T-helper 2 cell treated with Interferon-gamma antibody and Interleukin-4, amounts not matched to agents 100 ng/mL and 5 ng/mL, for 36 hours (primary cell): ENCODE results near the gene ZFHX3. TPM values are rescaled to one million over a fixed set of nuclear protein-coding genes. Genes with fewer than 3 reads are reported as not detected.

Experiments
- intact Hi-C: fragments of 100-400 bp; cut with micrococcal nuclease; formaldehyde crosslinking; loops from one replicate; pipeline ENCODE4 v1.15.1; 2023
- total RNA-seq: library from RNA; stranded (reverse); gene quantifications from 2 replicates; pipeline ENCODE4 v1.2.3, GENCODE V29; 2022

The ZFHX3 gene
- total RNA-seq, 1 donor from 2014 or later = 1.2 TPM

DNA sequence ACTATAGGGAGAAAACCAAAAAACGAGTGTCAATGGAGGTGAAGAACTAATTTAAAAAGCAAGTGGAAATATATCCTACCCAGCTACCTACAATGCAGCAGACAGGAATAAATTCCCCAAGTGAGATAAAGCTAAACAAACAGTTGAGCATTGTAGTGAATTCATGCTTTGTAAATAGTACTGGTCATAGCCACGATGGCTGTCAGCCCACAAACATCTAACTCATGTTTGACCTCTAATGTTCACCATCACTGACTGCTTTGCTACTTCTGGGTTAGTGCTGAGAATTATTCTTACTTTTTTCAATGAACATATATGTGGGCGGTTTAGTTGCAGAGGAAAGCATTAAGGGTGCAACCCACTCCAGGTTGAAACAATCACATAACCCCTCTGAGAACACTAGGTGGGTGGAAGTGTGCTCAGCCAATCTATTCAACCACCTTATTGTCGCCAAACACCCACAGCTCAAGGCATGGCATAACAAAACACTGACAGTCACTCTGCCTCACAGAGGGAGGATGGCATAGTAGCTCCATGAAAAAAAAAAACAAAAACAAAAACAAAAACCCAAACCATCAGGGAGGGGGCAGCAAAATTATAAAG is 264.1 kb downstream of the ZFHX3 start:
- intact Hi-C loops = no loop called here

DNA sequence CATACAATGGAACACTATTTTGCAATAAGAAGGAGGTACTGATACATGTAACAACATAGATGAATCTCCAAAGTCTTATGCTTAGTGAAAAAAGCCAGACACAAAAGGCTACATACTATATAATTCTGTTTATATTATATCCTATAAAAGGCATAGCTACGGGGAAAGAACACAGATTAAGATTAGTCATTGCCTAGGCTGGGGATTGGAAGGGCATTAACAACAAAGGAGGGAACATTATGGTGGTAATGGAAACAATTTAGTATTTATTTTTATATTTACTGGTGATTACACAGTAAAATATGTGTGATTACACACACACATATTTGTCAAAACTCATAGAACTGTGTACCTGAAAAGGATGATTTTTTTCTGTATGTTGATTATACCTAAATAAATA is 278.1 kb downstream of the ZFHX3 start:
- intact Hi-C loops = no loop called here

DNA sequence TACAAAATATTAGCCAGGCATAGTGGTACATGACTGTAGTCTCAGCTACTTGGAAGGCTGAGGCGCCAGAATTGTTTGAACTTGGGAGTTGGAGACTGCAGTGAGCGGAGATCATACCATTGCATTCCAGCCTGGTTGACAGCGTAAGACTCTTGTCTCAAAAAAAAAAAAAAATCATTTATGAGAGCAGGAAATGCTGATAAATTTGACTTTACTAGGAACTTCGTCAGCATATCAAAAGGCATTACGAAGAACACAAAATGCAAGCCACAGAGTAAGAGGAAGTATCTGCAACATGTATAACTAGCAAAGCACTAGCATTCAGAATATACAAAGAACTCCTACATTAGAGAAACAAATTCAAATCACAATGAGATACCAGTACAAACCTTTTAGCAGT is 279.3 kb downstream of the ZFHX3 start:
- intact Hi-C loops = no loop called here

- intact Hi-C loops = no loop called here
These were observed 281.4 kb downstream of the ZFHX3 start for GRCh38 chr16:72766506-72766905.

DNA sequence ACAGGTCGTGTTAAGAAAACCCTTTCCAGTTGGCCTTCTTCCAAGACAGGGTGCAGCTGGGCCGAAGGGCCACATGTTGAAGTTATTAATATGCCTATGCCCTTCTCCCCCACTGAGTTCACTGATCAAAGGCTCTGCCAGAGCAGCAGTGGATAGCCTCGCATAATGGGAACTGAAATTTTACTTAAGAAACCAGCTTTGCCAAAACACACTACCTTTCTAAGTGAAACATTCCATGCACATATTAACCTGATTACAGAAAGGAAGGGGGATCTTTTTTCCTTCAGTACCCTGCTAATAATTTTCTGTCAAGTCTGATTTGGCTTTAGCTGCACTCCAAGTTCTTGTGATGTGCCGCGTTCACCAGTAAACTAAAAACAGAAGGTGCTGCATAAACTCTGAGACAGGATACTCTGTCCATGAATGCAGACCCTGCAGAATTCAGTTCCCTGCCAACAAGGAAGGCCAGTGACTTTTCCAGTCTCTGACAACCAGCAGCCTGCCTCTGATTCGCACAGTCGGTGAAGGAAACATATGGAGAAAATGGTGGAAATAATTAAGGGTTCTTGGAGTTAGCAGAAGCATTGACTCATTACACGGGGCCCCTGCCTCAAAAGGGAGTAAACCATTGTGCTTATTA is 283.8 kb downstream of the ZFHX3 start:
- intact Hi-C loops = no loop called here

DNA sequence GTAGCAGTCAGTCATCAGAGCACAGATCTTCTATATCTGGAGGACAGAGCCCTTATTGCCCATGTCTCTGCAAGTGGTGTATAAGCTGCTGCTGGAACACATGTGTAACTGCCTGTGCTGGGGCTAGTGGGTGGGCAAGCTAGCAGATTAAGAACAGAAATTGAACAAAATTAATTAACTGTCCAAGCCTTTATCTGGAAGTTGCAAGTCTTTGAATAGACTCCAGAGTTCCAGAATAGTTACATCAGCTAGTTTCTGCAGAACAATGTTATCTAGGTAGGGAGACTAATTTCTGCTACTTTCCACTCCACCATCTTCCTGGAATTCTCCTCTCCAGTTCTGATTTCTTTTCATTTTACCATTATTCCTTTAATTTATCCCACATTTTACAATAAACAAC is 287.3 kb downstream of the ZFHX3 start:
- intact Hi-C loops = no loop called here

DNA sequence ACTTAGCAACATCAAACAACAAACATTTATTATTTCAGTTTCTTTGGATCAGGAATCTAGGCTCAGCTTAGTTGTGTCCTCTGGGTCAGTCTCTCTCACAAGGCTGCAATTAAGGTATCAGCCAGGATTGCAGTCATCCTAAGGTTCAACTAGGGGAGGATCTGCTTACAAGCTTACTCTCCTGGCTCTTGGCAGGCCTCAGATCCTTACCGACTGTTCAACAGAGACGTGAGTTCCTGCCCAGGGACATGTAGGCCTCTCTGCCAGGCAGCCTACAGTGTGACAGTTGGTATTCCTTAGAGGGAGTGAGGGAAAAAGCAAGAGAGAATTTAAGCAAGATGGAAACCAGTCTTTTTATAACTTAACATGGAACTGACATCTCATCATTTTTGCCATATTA is 294.0 kb downstream of the ZFHX3 start:
- intact Hi-C loops = no loop called here

- intact Hi-C loops = no loop called here
These were observed 295.8 kb downstream of the ZFHX3 start for GRCh38 chr16:72752004-72752695.

GRCh38 chr16:72751076-72751475 is 296.9 kb downstream of the ZFHX3 start:
- intact Hi-C loops = no loop called here

- intact Hi-C loops = no loop called here
These were observed 298.8 kb downstream of the ZFHX3 start for GRCh38 chr16:72749091-72749490.

- intact Hi-C loops = no loop called here
These were observed 303.7 kb downstream of the ZFHX3 start for GRCh38 chr16:72744076-72744793.

DNA sequence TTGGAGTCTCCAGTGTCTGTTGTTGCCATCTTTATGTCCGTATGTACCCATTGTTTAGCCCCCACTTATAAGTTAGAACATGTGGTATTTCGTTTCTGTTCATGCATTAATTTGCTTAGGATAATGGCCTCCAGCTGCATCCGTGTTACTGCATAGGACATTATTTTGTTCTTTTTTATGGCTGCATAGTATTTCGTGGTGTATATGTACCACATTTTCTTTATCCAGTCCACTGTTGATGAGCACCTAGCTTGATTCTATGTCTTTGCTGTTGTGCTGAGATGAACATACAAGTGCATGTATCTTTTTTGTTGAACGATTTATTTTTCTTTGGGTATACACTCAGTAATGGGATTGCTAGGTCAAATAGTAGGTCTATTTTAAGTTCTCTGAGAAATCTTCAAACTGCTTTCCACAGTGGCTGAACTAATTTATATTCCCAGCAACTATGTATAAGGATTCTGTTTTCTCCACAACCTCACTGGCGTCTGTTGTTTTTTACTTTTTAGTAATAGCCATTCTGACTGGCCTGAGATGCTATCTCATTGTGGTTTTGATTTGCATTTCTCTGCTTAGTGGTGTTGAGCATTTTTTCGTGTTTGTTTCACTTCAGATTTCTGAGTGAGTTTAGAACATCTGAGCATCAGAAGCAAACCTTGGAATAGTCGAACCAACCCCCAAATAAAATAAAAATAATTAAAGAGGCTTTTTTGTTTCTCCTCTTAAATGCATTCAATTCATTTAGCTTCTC is 304.7 kb downstream of the ZFHX3 start:
- intact Hi-C loops = no loop called here

DNA sequence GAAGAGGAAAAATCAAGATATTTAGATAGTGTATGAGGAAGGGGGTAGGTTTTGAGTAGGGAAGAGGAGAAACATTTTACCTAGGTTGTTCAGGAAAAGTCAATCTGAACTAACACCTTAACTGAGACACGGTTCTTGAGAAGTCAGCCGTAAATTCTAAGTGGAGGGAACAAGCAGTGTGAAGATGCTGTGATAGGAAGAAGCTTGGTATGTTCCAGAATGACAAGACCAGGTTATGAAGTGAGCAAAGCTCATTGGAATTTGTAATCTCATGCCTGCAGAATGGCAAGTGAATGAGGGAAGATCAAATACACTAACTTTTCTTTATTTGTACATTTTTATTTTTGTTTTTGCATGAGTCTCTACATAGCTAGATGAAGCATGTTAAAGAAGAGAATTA is 307.6 kb downstream of the ZFHX3 start:
- intact Hi-C loops = no loop called here

- intact Hi-C loops = no loop called here
These were observed 308.4 kb downstream of the ZFHX3 start for GRCh38 chr16:72739577-72739976.

- intact Hi-C loops = no loop called here
These were observed 311.9 kb downstream of the ZFHX3 start for GRCh38 chr16:72736074-72736473.
